OCI-LY1 (cell line): ENCODE measurements around the gene ADARB2.

Experiments used
- H2AFZ ChIP-seq: fragments of 200-600 bp; sonication (generic), shearing (Covaris generic); 2 replicates; pipeline ENCODE4 v1.6.0; 2014; ENCODE audit warnings: antibody characterized with exemption, mild to moderate bottlenecking, low read length
- H3F3A ChIP-seq: fragments of 200-600 bp; sonication (generic), shearing (Covaris generic); 2 replicates; pipeline ENCODE4 v1.6.0; 2014; ENCODE audit warnings: mild to moderate bottlenecking, antibody characterized with exemption, low read length, moderate library complexity; ENCODE audit not compliant: insufficient read depth
- H3K27ac ChIP-seq: fragments of 200-600 bp; sonication (generic); 2 replicates; pipeline ENCODE4 v1.5.1; 2014; ENCODE audit warnings: low read length, mixed run types, mild to moderate bottlenecking, low read depth; ENCODE audit not compliant: poor library complexity, severe bottlenecking
- H3K27me3 ChIP-seq: fragments of 200-600 bp; sonication (generic); 2 replicates; pipeline ENCODE4 v1.6.0; 2014; ENCODE audit warnings: antibody characterized with exemption, mild to moderate bottlenecking, low read length, moderate library complexity; ENCODE audit not compliant: insufficient read depth
- H3K36me3 ChIP-seq: fragments of 200-600 bp; sonication (generic); 2 replicates; pipeline ENCODE4 v1.6.1; 2014; ENCODE audit warnings: mild to moderate bottlenecking, antibody characterized with exemption, low read length, moderate library complexity, mixed read lengths; ENCODE audit not compliant: insufficient read depth
- H3K4me1 ChIP-seq: fragments of 200-600 bp; sonication (generic); 2 replicates; pipeline ENCODE4 v1.5.1; 2014; ENCODE audit warnings: mild to moderate bottlenecking, low read length, moderate library complexity; ENCODE audit not compliant: insufficient read depth, severe bottlenecking
- H3K4me2 ChIP-seq: fragments of 200-600 bp; sonication (generic), shearing (Covaris generic); 2 replicates; pipeline ENCODE4 v1.6.1; 2014; ENCODE audit warnings: low read length
- H3K4me3 ChIP-seq: fragments of 200-600 bp; sonication (generic); 2 replicates; pipeline ENCODE4 v1.5.1; 2014; ENCODE audit warnings: low read length, low read depth, mild to moderate bottlenecking, mixed read lengths; ENCODE audit not compliant: poor library complexity, severe bottlenecking
- H3K79me2 ChIP-seq: fragments of 200-600 bp; shearing (Covaris generic); 2 replicates; pipeline ENCODE4 v1.6.1; 2016; ENCODE audit warnings: mixed run types, low read length, mixed read lengths; ENCODE audit not compliant: insufficient read depth
- H3K9ac ChIP-seq: fragments of 200-600 bp; sonication (generic), shearing (Covaris generic); 2 replicates; pipeline ENCODE4 v1.6.1; 2014; ENCODE audit warnings: mild to moderate bottlenecking, low read length, mixed read lengths
- H3K9me2 ChIP-seq: fragments of 200-600 bp; sonication (generic), shearing (Covaris generic); 2 replicates; pipeline ENCODE4 v1.6.1; 2014; ENCODE audit warnings: low read depth, mild to moderate bottlenecking, low read length, mixed read lengths
- H3K9me3 ChIP-seq: fragments of 200-600 bp; shearing (Covaris generic); 2 replicates; pipeline ENCODE4 v1.6.1; 2014; ENCODE audit warnings: low read length, mixed read lengths
- H4K20me1 ChIP-seq: fragments of 200-600 bp; sonication (generic), shearing (Covaris generic); 2 replicates; pipeline ENCODE4 v1.6.0; 2016; ENCODE audit warnings: mild to moderate bottlenecking, low read length; ENCODE audit not compliant: insufficient read depth
- EZH2 ChIP-seq: fragments of 200-600 bp; sonication (generic), shearing (Covaris generic); IDR thresholded peaks from 2 replicates; pipeline ENCODE4 v1.8.0; 2017; ENCODE audit warnings: borderline replicate concordance, mixed run types, mild to moderate bottlenecking, antibody characterized with exemption, low read length, moderate library complexity, mixed read lengths
- TF ChIP-seq, protein P1 (sequence below): fragments of 200-600 bp; sonication (generic), shearing (Covaris generic); IDR thresholded peaks from 2 replicates; pipeline ENCODE4 v1.5.1; 2017; ENCODE audit warnings: mild to moderate bottlenecking, antibody characterized with exemption, low read length, moderate library complexity, mixed read lengths

Gene ADARB2

DNA sequence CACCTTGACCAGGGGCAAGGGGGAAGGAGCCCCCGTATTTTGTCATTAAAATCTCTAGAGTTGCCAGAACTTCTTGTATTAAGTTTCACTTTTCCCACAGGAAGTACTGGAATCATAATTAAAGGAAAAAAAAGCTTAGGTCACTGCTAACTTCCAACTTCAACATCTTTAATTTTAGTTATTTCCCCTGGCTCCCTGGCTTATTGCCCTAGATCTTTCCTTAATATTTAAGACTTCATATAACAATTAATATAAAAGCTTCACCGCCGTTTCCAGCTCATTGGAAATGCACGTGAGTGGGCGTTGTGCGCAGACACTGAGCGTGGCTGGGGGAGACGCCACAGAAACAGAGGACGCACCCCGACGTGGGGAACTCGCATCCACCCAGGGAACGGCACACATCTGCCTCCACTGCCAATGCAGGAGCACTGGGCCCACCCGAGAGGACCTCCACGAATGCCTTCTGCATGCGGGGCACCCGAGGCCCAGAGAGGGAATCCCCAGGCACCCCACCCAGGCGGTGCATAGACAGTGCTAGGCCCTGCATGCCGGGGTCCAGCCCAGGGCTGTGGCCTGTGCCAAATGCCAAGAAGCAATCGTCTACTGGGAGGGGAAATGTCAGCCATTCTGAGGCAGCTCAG is 72.2 kb downstream of the ADARB2 start:
- Histone ChIP-seq H3K27me3 (no peaks in the 10 kb centered on the region; the same call in 1 of the 2 replicates), H3K9me2 (no peaks in the 10 kb centered on the region), H3K4me1 (peaks cover 37% of the 10 kb centered on the region), H3K36me3 (no peaks in the 10 kb centered on the region; the same call in 1 of the 2 replicates), H3F3A (0 out of 2 replicates have a peak, but pooled peaks cover 2% of the 10 kb centered on the region), H4K20me1 (no peaks in the 10 kb centered on the region), H3K27ac (no peak overlapping the region), H3K9me3 (no peaks in the 10 kb centered on the region), H3K9ac (no peak overlapping the region), H3K4me2 (no peak overlapping the region), H3K79me2 (no peaks in the 10 kb centered on the region), H2AFZ (no peak overlapping the region), H3K4me3 (no peak overlapping the region)
- TF ChIP-seq, protein P1, sequence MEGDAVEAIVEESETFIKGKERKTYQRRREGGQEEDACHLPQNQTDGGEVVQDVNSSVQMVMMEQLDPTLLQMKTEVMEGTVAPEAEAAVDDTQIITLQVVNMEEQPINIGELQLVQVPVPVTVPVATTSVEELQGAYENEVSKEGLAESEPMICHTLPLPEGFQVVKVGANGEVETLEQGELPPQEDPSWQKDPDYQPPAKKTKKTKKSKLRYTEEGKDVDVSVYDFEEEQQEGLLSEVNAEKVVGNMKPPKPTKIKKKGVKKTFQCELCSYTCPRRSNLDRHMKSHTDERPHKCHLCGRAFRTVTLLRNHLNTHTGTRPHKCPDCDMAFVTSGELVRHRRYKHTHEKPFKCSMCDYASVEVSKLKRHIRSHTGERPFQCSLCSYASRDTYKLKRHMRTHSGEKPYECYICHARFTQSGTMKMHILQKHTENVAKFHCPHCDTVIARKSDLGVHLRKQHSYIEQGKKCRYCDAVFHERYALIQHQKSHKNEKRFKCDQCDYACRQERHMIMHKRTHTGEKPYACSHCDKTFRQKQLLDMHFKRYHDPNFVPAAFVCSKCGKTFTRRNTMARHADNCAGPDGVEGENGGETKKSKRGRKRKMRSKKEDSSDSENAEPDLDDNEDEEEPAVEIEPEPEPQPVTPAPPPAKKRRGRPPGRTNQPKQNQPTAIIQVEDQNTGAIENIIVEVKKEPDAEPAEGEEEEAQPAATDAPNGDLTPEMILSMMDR = no peak
- no peak for TF ChIP-seq EZH2

DNA sequence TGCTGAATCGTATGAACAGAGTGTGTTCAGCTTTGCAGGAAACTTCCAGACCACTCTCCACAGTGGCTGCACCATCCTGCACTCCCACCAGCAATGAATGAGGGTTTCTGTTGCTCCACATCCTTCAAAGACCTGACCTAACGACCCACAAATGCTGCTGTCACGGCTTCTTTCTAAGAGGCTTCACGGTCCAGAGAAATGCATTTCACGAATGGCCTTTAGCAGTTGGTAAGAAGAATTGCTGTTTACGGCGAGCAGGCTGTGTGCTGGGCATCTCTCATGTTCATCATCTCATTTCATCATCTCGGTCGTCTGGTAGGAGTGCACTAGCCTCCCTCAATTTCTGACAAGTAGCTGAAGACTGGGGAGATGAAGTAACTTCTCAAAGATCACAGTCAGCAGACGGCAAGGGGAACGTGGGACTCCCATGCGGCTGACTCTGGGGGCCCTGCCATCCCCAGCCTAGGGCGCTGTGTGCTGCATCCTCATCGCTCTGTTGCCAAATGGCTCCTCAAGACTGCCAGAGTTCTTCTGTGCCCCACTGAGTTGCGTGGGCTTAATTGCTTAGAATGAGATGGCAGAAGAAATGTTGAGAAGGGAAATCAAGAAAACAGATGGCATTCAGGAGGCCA is 72.9 kb downstream of the ADARB2 start:
- H3K4me1 ChIP-seq = peaks cover 37% of the 10 kb centered on the region
- no peaks in the 10 kb centered on the region; the same call in 1 of the 2 replicates for H3K36me3 ChIP-seq
- H3K27me3 ChIP-seq = no peaks in the 10 kb centered on the region; the same call in 1 of the 2 replicates
- no peaks in the 10 kb centered on the region for H3K79me2 ChIP-seq
- H3K4me2 ChIP-seq = no peak overlapping the region
- no peaks in the 10 kb centered on the region for H3K9me2 ChIP-seq
- H3K9me3 ChIP-seq = no peaks in the 10 kb centered on the region
- no peak overlapping the region for H3K9ac ChIP-seq
- H2AFZ ChIP-seq = no peak overlapping the region
- H4K20me1 ChIP-seq = no peaks in the 10 kb centered on the region
- no peak overlapping the region for H3K4me3 ChIP-seq
- TF ChIP-seq, protein P1 = no peak
- TF ChIP-seq EZH2 = no peak
- no peaks in the 10 kb centered on the region for H3F3A ChIP-seq
- no peak overlapping the region for H3K27ac ChIP-seq

DNA sequence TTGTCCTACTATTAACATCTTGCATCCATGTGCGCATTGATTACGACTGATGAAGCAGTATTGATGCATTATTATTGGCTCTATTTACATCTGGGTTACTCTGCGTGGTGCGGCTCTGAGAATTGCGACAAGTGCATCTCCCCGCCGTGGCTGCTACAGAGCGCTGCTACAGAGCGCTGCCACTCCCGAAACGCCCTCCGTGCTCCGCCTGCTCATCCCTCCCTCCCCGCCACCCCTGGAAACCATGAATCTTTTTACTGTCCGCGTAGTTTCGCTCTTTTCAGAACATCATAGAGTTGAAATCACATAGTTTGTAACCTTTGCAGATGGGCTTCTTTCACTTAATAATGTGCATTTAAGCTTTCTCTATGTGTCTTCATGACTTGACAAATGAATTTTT is 74.1 kb downstream of the ADARB2 start:
- Histone ChIP-seq H3K9ac (no peak overlapping the region), H3K27me3 (no peaks in the 10 kb centered on the region), H3K9me3 (no peaks in the 10 kb centered on the region), H3K4me1 (peaks cover 37% of the 10 kb centered on the region), H3K27ac (no peak overlapping the region), H3K4me2 (no peak overlapping the region), H2AFZ (no peak overlapping the region), H4K20me1 (no peaks in the 10 kb centered on the region), H3F3A (no peaks in the 10 kb centered on the region), H3K4me3 (no peak overlapping the region), H3K9me2 (no peaks in the 10 kb centered on the region), H3K79me2 (no peaks in the 10 kb centered on the region), H3K36me3 (no peaks in the 10 kb centered on the region; the same call in 1 of the 2 replicates)
- TF ChIP-seq, protein P1 = no peak
- no peak for TF ChIP-seq EZH2
